T-helper 2 cell (primary cell): ENCODE results near the gene HOXC9.

Experiments used
- DNase-seq, 5 experiments: peaks; one replicate each; pipeline versions ENCODE4 v3.0.0 to v3.0.0-alpha.2; 2012 to 2022
- total RNA-seq, 2 donors: gene quantifications; one replicate each; lab custom pipeline; 2026; lab: John Stamatoyannopoulos, UW

The HOXC9 gene
- total RNA-seq = 0 to 0.13 reads per million in 2 donors

GRCh38 chr12:54000116-54001114, at the start of gene HOXC9:
TSS of gene HOXC9 (plus strand) at chr12:54000161. CDS start at chr12:54000189, 28 bp downstream.
- DNase-seq = no peak

DNA sequence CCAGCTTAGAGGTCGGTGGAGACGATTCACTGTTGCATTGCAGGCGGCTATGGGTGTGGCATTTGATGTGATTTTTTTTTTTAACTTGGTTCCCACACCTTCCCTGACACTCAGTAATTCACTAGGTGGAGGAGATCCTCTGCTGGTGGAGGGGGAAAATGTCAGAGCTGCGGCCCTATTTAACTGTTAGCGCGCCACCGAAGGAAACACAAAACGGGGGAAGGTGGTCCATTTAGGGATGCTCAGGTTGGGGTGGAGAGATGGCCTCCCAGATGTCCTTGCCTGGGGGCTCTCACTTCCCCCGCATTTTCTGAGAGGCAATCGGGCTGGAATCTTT, 49.6 kb upstream of the HOXC9 start:
- DNase-seq = no peak

GRCh38 chr12:53950789-53951576, 49.0 kb upstream of the HOXC9 start:
- no peak for DNase-seq

DNA sequence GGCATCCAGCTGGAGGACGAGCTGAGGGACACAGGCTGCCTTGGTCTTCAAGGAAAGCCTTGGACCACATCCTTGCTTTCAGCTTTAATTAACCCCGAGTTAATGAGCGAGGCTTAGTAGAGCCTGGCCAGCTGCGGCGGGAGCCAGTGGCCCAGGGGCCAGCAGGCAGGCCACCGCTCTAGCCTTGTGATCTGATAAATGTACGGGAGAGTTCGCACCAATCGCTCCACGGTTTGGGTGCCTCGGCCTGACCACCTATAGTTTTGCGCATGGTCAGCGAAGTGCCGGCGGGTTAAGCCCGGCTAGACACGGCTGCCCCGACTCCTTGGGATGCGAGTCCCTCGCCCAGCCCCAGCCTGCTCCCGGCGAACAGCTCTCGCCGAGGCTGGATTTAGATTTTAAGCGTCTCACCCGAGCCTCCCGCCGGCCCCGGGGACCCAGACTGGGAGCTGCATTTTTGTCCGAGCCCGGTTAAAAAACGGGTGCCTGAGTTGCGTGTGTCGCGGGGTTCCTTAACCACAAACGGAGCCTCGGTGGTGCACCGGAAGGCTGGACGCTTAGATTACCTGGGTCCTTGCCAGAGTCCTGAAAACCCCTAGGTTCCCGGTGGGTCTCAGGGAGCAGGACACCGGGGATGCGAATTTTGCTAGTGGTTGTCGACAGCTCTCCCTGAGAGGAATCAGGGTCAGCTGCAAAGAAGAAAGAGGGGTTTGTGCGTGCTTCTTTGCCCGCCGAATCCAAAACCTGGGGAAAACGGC, 48.2 kb upstream of the HOXC9 start:
- no peak for DNase-seq

GRCh38 chr12:53952335-53952694, 47.6 kb upstream of the HOXC9 start:
- no peak for DNase-seq

- DNase-seq = no peak
Observed at GRCh38 chr12:53952871-53953734, 46.9 kb upstream of the HOXC9 start.

GRCh38 chr12:53953831-53954693, 45.9 kb upstream of the HOXC9 start:
- no peak for DNase-seq

DNA sequence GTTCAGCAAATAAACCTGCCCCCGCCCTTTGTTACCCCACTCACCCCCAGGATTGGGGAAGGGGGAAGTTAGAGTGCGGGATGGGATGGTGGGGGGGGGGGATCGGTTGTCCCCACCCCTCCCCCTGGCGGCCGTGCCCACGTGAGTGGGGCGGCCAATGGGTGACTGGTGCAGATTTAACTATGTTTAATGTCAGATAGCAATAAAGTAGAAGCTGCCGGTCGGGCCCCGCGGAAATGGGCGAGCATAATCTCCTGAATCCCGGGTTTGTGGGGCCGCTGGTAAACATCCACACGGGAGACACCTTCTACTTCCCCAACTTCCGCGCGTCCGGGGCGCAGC, 45.3 kb upstream of the HOXC9 start, which contains the start of gene HOXC12:
TSS of gene HOXC12 (plus strand) at position 210 of the 342 bp plus-strand sequence. CDS start at position 237, 27 bp downstream.
- DNase-seq = no peak

DNA sequence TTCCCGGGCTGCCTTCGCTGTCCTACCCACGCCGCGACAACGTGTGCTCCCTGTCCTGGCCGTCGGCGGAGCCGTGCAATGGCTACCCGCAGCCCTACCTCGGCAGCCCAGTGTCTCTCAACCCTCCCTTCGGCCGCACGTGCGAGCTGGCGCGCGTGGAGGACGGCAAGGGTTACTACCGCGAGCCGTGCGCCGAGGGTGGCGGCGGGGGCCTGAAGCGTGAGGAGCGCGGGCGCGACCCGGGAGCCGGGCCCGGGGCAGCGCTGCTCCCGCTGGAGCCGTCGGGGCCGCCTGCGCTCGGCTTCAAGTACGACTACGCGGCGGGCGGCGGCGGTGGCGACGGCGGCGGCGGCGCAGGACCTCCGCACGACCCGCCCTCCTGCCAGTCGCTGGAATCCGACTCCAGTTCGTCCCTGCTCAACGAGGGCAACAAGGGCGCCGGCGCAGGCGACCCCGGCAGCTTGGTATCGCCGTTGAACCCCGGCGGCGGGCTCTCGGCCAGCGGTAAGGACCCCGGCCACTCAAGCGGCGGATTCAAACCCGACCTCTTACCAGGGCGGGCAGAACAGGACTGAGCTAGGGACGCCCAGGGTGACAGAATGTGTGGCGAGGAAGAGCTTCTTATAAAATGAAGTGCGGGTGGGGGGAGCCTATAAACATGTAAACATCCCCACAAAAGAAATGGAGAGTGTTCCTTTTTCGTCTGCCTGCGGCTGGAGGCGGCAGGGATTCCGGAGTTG, 44.8 kb upstream of the HOXC9 start:
- no peak for DNase-seq

GRCh38 chr12:53955776-53956250, 44.1 kb upstream of the HOXC9 start:
- no peak for DNase-seq

DNA sequence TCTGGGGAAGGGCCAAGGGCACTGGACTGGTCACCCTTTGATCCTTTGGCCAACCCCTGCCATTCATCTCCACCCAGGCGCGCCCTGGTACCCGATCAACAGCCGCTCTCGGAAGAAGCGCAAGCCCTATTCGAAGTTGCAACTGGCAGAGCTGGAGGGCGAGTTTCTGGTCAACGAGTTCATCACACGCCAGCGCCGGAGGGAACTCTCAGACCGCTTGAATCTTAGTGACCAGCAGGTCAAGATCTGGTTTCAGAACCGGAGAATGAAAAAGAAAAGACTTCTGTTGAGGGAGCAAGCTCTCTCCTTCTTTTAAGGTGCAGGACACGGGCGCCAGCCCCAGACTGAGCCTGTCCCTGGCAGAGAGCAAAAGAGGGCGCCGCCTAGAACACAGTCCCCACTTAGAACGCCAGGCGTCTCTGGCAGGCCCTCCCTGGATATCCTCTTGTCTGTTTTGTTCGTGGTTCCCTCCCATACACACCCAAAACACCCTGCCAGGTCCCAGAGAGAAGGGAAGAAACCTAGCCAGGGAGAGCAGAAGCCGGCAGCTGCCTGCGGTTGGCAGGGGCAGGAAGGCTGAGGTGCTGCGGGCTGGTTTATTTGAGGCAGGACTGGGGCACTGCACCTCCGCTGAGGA, 43.6 kb upstream of the HOXC9 start:
- DNase-seq = no peak

- no peak for DNase-seq
Observed at GRCh38 chr12:53956914-53957536, 42.9 kb upstream of the HOXC9 start.

DNA sequence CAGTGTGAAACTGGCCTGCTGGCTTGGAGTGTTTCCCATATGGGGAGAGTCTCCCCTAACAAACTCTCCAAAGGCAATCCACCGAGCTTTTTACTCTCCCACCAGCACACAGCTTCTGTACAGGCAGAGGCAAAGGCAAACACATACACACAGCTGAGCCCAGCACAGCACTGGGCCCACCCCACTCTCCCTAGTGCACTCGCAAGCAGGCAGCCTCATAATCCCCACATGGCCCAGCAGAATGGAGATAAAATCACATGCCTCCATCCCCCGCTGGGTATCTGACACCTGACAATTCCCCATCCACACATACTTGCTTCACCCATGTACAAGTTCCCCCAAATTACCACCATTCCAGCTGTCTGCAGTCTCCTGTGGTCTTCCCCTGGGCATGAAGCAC, 41.8 kb upstream of the HOXC9 start:
- DNase-seq = no peak

DNA sequence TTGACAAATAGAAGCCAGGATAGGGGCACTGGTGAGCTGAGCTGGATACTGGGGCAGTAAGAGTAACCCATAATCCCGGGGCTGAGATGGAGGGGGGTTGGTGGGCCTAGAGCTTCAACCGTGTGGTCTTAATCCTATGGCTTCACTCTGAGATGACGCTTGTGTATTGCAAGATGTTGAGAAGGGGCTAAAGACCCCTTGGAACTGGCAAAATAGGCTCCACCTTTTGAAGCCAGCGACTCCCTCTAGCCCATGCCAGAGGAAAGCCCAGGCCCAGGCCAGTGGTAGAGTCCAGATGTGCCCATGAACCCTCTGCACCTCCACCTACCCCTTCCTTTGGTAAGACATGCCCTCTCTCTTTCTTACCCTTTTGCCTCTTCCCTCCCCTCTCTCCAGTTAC, 40.6 kb upstream of the HOXC9 start:
- no peak for DNase-seq

DNA sequence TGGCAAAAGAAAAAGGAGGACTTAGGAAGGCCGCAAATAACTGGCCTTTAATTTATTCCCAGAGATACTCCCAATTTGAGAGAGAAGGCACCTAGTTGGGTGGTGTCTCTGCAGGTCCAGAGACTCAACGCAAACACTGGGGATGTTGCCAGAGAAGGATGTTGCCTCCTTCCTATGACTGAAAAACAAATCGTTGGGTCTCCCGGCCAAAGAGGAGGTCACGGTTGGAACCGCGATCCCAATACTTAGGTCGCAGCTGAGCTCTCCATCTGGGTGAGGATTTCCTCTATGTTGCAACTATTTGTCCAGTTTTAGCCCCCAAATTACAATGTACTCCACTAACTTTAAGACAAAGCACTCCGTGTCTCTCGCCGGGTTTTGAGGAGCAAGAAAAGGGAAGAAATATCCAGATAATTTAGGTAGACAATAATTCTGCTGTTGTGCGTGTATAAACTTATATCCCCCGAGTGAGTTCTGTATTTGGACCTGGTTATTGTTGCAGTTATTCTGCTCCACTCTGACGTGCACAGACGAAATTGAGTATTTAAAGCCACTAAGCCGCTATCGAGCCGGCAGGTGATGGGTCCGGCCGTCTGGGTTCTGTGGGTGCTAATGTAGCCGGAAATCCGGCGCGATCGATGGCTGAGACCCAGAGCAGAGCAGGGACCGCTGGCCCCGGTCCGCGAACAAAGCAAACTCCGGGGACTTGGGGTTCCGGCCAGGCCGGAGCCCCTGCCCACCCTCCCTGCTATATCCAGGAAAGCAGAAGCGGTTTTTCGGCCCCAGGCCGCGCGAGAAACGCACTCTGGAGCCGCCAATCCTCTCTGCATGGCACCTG, 39.6 kb upstream of the HOXC9 start:
- no peak for DNase-seq

- no peak for DNase-seq
Observed at GRCh38 chr12:53961025-53961761, 38.8 kb upstream of the HOXC9 start.

- DNase-seq = no peak
Observed at GRCh38 chr12:53963005-53963404, 37.0 kb upstream of the HOXC9 start.
